Dermis microvascular lymphatic vessel endothelial cell (primary cell): ENCODE data around the gene EPHA6. TPM values are rescaled to one million over a fixed set of nuclear protein-coding genes. Genes with fewer than 3 reads are reported as not detected.
"Not testable (repeated sequence)": the region's sequence is repeated elsewhere in the genome, so short reads cannot be mapped to it uniquely, and the experiment has no call there.

Experiments
- DNase-seq, 2 donors: peaks; one replicate each; pipeline versions ENCODE4 v3.0.0 to v3.0.0-alpha.2; 2010; ENCODE audit warnings: low read depth in 2 of 2
- total RNA-seq: library from RNA; depleted of rRNA; stranded (reverse); fragments of >200 nt; gene quantifications from 2 replicates; pipeline ENCODE4 v1.2.1, GENCODE V29; 2014

The EPHA6 gene
- total RNA-seq, 1 donor from 2014 or later: under 0.01 TPM

GRCh38 chr3:97425002-97425401, 610.6 kb downstream of the EPHA6 start:
- no peak for DNase-seq

GRCh38 chr3:97430601-97431000, 616.2 kb downstream of the EPHA6 start:
- no peak for DNase-seq

GRCh38 chr3:97432914-97433313, 618.5 kb downstream of the EPHA6 start:
- no peak for DNase-seq

GRCh38 chr3:97438131-97438530, 623.7 kb downstream of the EPHA6 start:
- DNase-seq: no peak

GRCh38 chr3:97439373-97439772, 625.0 kb downstream of the EPHA6 start:
- DNase-seq: no peak

GRCh38 chr3:97464035-97464434, 649.6 kb downstream of the EPHA6 start:
- DNase-seq: no peak

- no peak for DNase-seq
Measured at GRCh38 chr3:97470481-97470880, 656.1 kb downstream of the EPHA6 start.

- DNase-seq: no peak
Measured at GRCh38 chr3:97479740-97480139, 665.3 kb downstream of the EPHA6 start.

- not testable (repeated sequence) for DNase-seq
Measured at GRCh38 chr3:97480696-97481289, 666.4 kb downstream of the EPHA6 start.

GRCh38 chr3:97481416-97481815, 667.0 kb downstream of the EPHA6 start:
- no peak for DNase-seq

- DNase-seq: no peak
Measured at GRCh38 chr3:97485206-97485605, 670.8 kb downstream of the EPHA6 start.

GRCh38 chr3:97487587-97487986, 673.2 kb downstream of the EPHA6 start:
- no peak for DNase-seq

- DNase-seq: no peak
Measured at GRCh38 chr3:97488741-97489140, 674.3 kb downstream of the EPHA6 start.

- no peak for DNase-seq
Measured at GRCh38 chr3:97495896-97496295, 681.5 kb downstream of the EPHA6 start.

GRCh38 chr3:97497138-97497537, 682.7 kb downstream of the EPHA6 start:
- no peak for DNase-seq

- DNase-seq: no peak
Measured at GRCh38 chr3:97504463-97504862, 690.1 kb downstream of the EPHA6 start.

GRCh38 chr3:97510795-97511194, 696.4 kb downstream of the EPHA6 start:
- DNase-seq: no peak

- no peak for DNase-seq
Measured at GRCh38 chr3:97515076-97515475, 700.7 kb downstream of the EPHA6 start.

GRCh38 chr3:97530691-97531090, 716.3 kb downstream of the EPHA6 start:
- no peak for DNase-seq

- DNase-seq: not testable (repeated sequence)
Measured at GRCh38 chr3:97547573-97547972, 733.2 kb downstream of the EPHA6 start.

GRCh38 chr3:97550408-97550807, 736.0 kb downstream of the EPHA6 start:
- DNase-seq: no peak

GRCh38 chr3:97552186-97552585, 737.8 kb downstream of the EPHA6 start:
- no peak for DNase-seq

GRCh38 chr3:97575742-97576141, 761.3 kb downstream of the EPHA6 start:
- DNase-seq: no peak

GRCh38 chr3:97576221-97576620, 761.8 kb downstream of the EPHA6 start:
- DNase-seq: no peak
